SU-DHL-6 (cell line): ENCODE results near the gene DPYSL4.

ENCODE experiments used
- CTCF ChIP-seq: fragments of 200-600 bp; sonication (generic); IDR thresholded peaks from one replicate; pipeline ENCODE4 v1.5.1; 2017; ENCODE audit warnings: antibody characterized with exemption, mild to moderate bottlenecking, low read length, moderate library complexity; ENCODE audit not compliant: insufficient read depth, poor library complexity, severe bottlenecking
- EZH2phosphoT487 ChIP-seq: fragments of 200-600 bp; sonication (generic), shearing (Covaris generic); conservative IDR thresholded peaks from 2 replicates; pipeline ENCODE4 v1.6.1; 2018; ENCODE audit warnings: mild to moderate bottlenecking, antibody characterized with exemption, low read length, moderate library complexity, mixed read lengths

GRCh38 chr10:132192991-132193665, 6.4 kb downstream of the DPYSL4 start:
- TF ChIP-seq CTCF (no peak), EZH2phosphoT487 (no peak)
